Activated T-helper 17 cell treated with anti-CD3 and anti-CD28 coated beads, Interleukin-2, amount 50 U/mL, for 72 hours (primary cell): Measurements from ENCODE around the gene GYS2. TPM values are rescaled to one million over a fixed set of nuclear protein-coding genes. Genes with fewer than 3 reads are reported as not detected.
A peak's percentile ranks its signal among the peaks of the same experiment; 100 is the strongest.

Experiments
- ATAC-seq: fragments of 150-1000 bp; cut with Tn5 transposase; replicated peaks from 2 replicates; pipeline ENCODE4 v1.10.0; 2021; ENCODE audit warnings: mild to moderate bottlenecking, moderate library complexity
- H3K27ac Mint-ChIP-seq: one replicate; pipeline ENCODE4 v1.8.0; 2022; ENCODE audit warnings: mixed read lengths
- H3K27me3 Mint-ChIP-seq: one replicate; pipeline ENCODE4 v1.8.0; 2022; ENCODE audit warnings: mixed read lengths
- H3K36me3 Mint-ChIP-seq: one replicate; pipeline ENCODE4 v1.8.0; 2022; ENCODE audit warnings: low read depth, mild to moderate bottlenecking, mixed read lengths
- H3K4me1 Mint-ChIP-seq: one replicate; pipeline ENCODE4 v1.8.0; 2022; ENCODE audit warnings: mixed read lengths
- H3K4me3 Mint-ChIP-seq: one replicate; pipeline ENCODE4 v1.8.0; 2022; ENCODE audit warnings: mild to moderate bottlenecking, mixed read lengths
- H3K9me3 Mint-ChIP-seq: one replicate; pipeline ENCODE4 v1.8.0; 2022; ENCODE audit warnings: mixed read lengths
- total RNA-seq, 2 donors: library from RNA; stranded (reverse); gene quantifications; one replicate each; pipeline ENCODE4 v1.2.3, GENCODE V29; 2022

Gene GYS2
- total RNA-seq, 2 donors from 2014 or later, result not detected

- H3K27ac Mint-ChIP-seq, result no peak overlapping the region
- no peak overlapping the region for H3K4me3 Mint-ChIP-seq
- no peak for ATAC-seq
- no peaks in the 10 kb centered on the region for H3K27me3 Mint-ChIP-seq
- H3K4me1 Mint-ChIP-seq, result peaks cover under 1% of the 10 kb centered on the region
- no peaks in the 10 kb centered on the region for H3K36me3 Mint-ChIP-seq
- H3K9me3 Mint-ChIP-seq, result no peaks in the 10 kb centered on the region
Observed at GRCh38 chr12:21552635-21553328, 51.9 kb downstream of the GYS2 start.

GRCh38 chr12:21551841-21552465 lies 52.7 kb downstream of the GYS2 start:
- no peak for ATAC-seq
- peaks cover 7% of the 10 kb centered on the region for H3K4me1 Mint-ChIP-seq
- H3K36me3 Mint-ChIP-seq, result no peaks in the 10 kb centered on the region
- H3K27ac Mint-ChIP-seq, result no peak overlapping the region
- no peak overlapping the region for H3K4me3 Mint-ChIP-seq
- no peaks in the 10 kb centered on the region for H3K27me3 Mint-ChIP-seq
- no peaks in the 10 kb centered on the region for H3K9me3 Mint-ChIP-seq

GRCh38 chr12:21547437-21547836 lies 57.2 kb downstream of the GYS2 start:
- peak overlapping the region; percentile 17 for H3K27ac Mint-ChIP-seq

GRCh38 chr12:21546716-21547115 lies 57.9 kb downstream of the GYS2 start:
- no peak for ATAC-seq
- H3K4me3 Mint-ChIP-seq, result no peak overlapping the region
- H3K36me3 Mint-ChIP-seq, result no peaks in the 10 kb centered on the region
- peaks cover 5% of the 10 kb centered on the region for H3K27me3 Mint-ChIP-seq
- no peak overlapping the region for H3K27ac Mint-ChIP-seq
- H3K4me1 Mint-ChIP-seq, result peaks cover 7% of the 10 kb centered on the region
- no peaks in the 10 kb centered on the region for H3K9me3 Mint-ChIP-seq

More at GRCh38 chr12:21547437-21547836, 57.2 kb downstream of the GYS2 start:
- ATAC-seq, result peak; percentile 94
- H3K36me3 Mint-ChIP-seq, result no peaks in the 10 kb centered on the region
- peaks cover 7% of the 10 kb centered on the region for H3K4me1 Mint-ChIP-seq
- H3K27me3 Mint-ChIP-seq, result peaks cover 5% of the 10 kb centered on the region
- H3K4me3 Mint-ChIP-seq, result no peak overlapping the region
- H3K9me3 Mint-ChIP-seq, result no peaks in the 10 kb centered on the region

GRCh38 chr12:21545557-21545956 lies 59.1 kb downstream of the GYS2 start:
- Mint-ChIP-seq H3K27ac (no peak overlapping the region), H3K27me3 (peaks cover 5% of the 10 kb centered on the region), H3K4me1 (peaks cover 7% of the 10 kb centered on the region), H3K4me3 (no peak overlapping the region), H3K9me3 (no peaks in the 10 kb centered on the region), H3K36me3 (no peaks in the 10 kb centered on the region)
- no peak for ATAC-seq

GRCh38 chr12:21543151-21543550 lies 61.5 kb downstream of the GYS2 start:
- Mint-ChIP-seq H3K27ac (no peak overlapping the region), H3K4me3 (no peak overlapping the region), H3K36me3 (no peaks in the 10 kb centered on the region), H3K4me1 (peaks cover 7% of the 10 kb centered on the region), H3K27me3 (peaks cover 5% of the 10 kb centered on the region), H3K9me3 (no peaks in the 10 kb centered on the region)
- no peak for ATAC-seq

GRCh38 chr12:21542403-21542802 lies 62.2 kb downstream of the GYS2 start:
- no peak overlapping the region for H3K4me3 Mint-ChIP-seq
- ATAC-seq, result no peak
- H3K9me3 Mint-ChIP-seq, result no peaks in the 10 kb centered on the region

GRCh38 chr12:21541773-21542172 lies 62.9 kb downstream of the GYS2 start:
- no peak overlapping the region for H3K4me3 Mint-ChIP-seq
- no peaks in the 10 kb centered on the region for H3K9me3 Mint-ChIP-seq
- ATAC-seq, result no peak
- peaks cover 5% of the 10 kb centered on the region for H3K27me3 Mint-ChIP-seq
- H3K4me1 Mint-ChIP-seq, result no peaks in the 10 kb centered on the region
- no peak overlapping the region for H3K27ac Mint-ChIP-seq
- no peaks in the 10 kb centered on the region for H3K36me3 Mint-ChIP-seq

More at GRCh38 chr12:21542403-21542802, 62.2 kb downstream of the GYS2 start:
- Mint-ChIP-seq H3K27ac (no peak overlapping the region), H3K27me3 (peaks cover 5% of the 10 kb centered on the region), H3K36me3 (no peaks in the 10 kb centered on the region), H3K4me1 (peaks cover 3% of the 10 kb centered on the region)

- Mint-ChIP-seq H3K4me3 (no peak overlapping the region), H3K4me1 (no peaks in the 10 kb centered on the region), H3K27ac (peak overlapping the region; percentile 59), H3K9me3 (no peaks in the 10 kb centered on the region), H3K27me3 (peaks cover 5% of the 10 kb centered on the region), H3K36me3 (no peaks in the 10 kb centered on the region)
- peak; percentile 95 for ATAC-seq
Observed at GRCh38 chr12:21539797-21540196, 64.8 kb downstream of the GYS2 start.

- no peaks in the 10 kb centered on the region for H3K9me3 Mint-ChIP-seq
- H3K27me3 Mint-ChIP-seq, result peaks cover 8% of the 10 kb centered on the region
- no peak overlapping the region for H3K4me3 Mint-ChIP-seq
- H3K4me1 Mint-ChIP-seq, result no peaks in the 10 kb centered on the region
- H3K36me3 Mint-ChIP-seq, result no peaks in the 10 kb centered on the region
- no peak overlapping the region for H3K27ac Mint-ChIP-seq
- no peak for ATAC-seq
Observed at GRCh38 chr12:21538061-21538653, 66.5 kb downstream of the GYS2 start.

- H3K4me1 Mint-ChIP-seq, result peaks cover 4% of the 10 kb centered on the region
- no peaks in the 10 kb centered on the region for H3K36me3 Mint-ChIP-seq
- peaks cover 5% of the 10 kb centered on the region for H3K9me3 Mint-ChIP-seq
- H3K27me3 Mint-ChIP-seq, result peaks cover 22% of the 10 kb centered on the region
- H3K27ac Mint-ChIP-seq, result no peak overlapping the region
- no peak for ATAC-seq
- H3K4me3 Mint-ChIP-seq, result peak overlapping the region; percentile 75
Observed at GRCh38 chr12:21529456-21529855, 75.2 kb downstream of the GYS2 start.

GRCh38 chr12:21528953-21529352 lies 75.7 kb downstream of the GYS2 start:
- H3K4me3 Mint-ChIP-seq, result peak overlapping the region; percentile 75
- H3K9me3 Mint-ChIP-seq, result peaks cover 5% of the 10 kb centered on the region
- no peak for ATAC-seq
- no peak overlapping the region for H3K27ac Mint-ChIP-seq
- peaks cover 22% of the 10 kb centered on the region for H3K27me3 Mint-ChIP-seq
- no peaks in the 10 kb centered on the region for H3K36me3 Mint-ChIP-seq
- H3K4me1 Mint-ChIP-seq, result peaks cover 4% of the 10 kb centered on the region

GRCh38 chr12:21527451-21528180 lies 77.0 kb downstream of the GYS2 start:
- Mint-ChIP-seq H3K4me3 (peak overlapping the region; percentile 75), H3K27ac (no peak overlapping the region), H3K9me3 (peaks cover 5% of the 10 kb centered on the region), H3K27me3 (peaks cover 19% of the 10 kb centered on the region), H3K4me1 (peaks cover 4% of the 10 kb centered on the region), H3K36me3 (no peaks in the 10 kb centered on the region)
- peak; percentile 97 for ATAC-seq

- Mint-ChIP-seq H3K36me3 (no peaks in the 10 kb centered on the region), H3K27me3 (peaks cover 19% of the 10 kb centered on the region), H3K27ac (no peak overlapping the region), H3K4me1 (peaks cover 4% of the 10 kb centered on the region), H3K9me3 (peaks cover 5% of the 10 kb centered on the region), H3K4me3 (peak overlapping the region; percentile 75)
- ATAC-seq, result no peak
Observed at GRCh38 chr12:21526721-21527345, 77.8 kb downstream of the GYS2 start.
